Tibial artery (tissue), 4 donors: ENCODE measurements around the gene CNR2.
A peak's percentile ranks its signal among the peaks of the same experiment; 100 is the strongest.
"Not testable (repeated sequence)": the region's sequence is repeated elsewhere in the genome, so short reads cannot be mapped to it uniquely, and the experiment has no call there.

Experiments used
- DNase-seq, 2 donors: peaks; one replicate each; pipeline ENCODE4 v3.0.0-alpha.2; 2019
- H3K27ac ChIP-seq, 2 donors: fragments of 200-600 bp; sonication (generic) in 1 of 2; 1 replicate in 1 of 2; 2 replicates in 1 of 2; pipeline ENCODE4 v1.5.1; 2018 to 2019; ENCODE audit warnings: mild to moderate bottlenecking in 1 of 2
- H3K27me3 ChIP-seq, 2 donors: fragments of 200-600 bp; sonication (generic) in 1 of 2; one replicate each; pipeline versions ENCODE4 v1.5.1 to v1.6.0; 2016 to 2019
- H3K36me3 ChIP-seq, 3 donors: fragments of 200-600 bp; sonication (generic) in 2 of 3; one replicate each; pipeline ENCODE4 v1.5.1; 2016 to 2019; ENCODE audit warnings: mild to moderate bottlenecking in 2 of 3
- H3K4me1 ChIP-seq, 4 donors: fragments of 200-600 bp; sonication (generic) in 2 of 4; 1 replicate in 3 of 4; 2 replicates in 1 of 4; pipeline ENCODE4 v1.5.1; 2016 to 2019
- H3K4me3 ChIP-seq, 2 donors: fragments of 200-600 bp; sonication (generic) in 1 of 2; 1 replicate in 1 of 2; 2 replicates in 1 of 2; pipeline ENCODE4 v1.5.1; 2018 to 2019; ENCODE audit warnings: mild to moderate bottlenecking in 2 of 2
- H3K9me3 ChIP-seq, 3 donors: fragments of 200-600 bp; sonication (generic) in 1 of 3; one replicate each; pipeline ENCODE4 v1.5.1; 2016 to 2019
- intact Hi-C: fragments of 100-400 bp; cut with DNase I; formaldehyde crosslinking; loops from one replicate; pipeline ENCODE4 v1.15.0; 2023; ENCODE audit warnings: low total_unique reads
- TF ChIP-seq, protein P1 (sequence below), 2 experiments: fragments of 200-600 bp in 1 of 2; fragments of 450-650 bp in 1 of 2; IDR thresholded peaks; one replicate each; pipeline ENCODE4 v1.5.1; 2017 to 2019; ENCODE audit warnings: antibody characterized with exemption in 2 of 2, mild to moderate bottlenecking in 1 of 2, moderate library complexity in 1 of 2

The CNR2 gene

DNA sequence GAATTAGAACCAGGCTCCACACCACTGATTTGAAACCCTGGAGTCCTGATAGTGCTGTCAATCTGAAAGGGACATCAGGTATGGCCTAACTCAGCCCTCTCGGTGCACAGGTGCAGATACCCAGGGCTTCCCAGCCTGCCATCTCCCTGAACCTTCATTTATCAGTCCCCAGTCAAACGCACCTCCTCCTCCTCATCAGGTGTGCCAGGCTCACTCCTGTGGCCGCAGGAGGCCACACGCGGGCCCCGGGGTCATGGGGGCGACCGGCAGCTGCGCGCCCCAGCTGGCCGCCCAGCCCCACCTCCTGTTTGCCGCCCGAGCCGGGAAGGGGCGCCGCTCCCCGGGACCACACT, 45.6 kb downstream of the CNR2 start:
- no peaks in the 10 kb centered on the region for H3K27me3 ChIP-seq
- TF ChIP-seq, protein P1, sequence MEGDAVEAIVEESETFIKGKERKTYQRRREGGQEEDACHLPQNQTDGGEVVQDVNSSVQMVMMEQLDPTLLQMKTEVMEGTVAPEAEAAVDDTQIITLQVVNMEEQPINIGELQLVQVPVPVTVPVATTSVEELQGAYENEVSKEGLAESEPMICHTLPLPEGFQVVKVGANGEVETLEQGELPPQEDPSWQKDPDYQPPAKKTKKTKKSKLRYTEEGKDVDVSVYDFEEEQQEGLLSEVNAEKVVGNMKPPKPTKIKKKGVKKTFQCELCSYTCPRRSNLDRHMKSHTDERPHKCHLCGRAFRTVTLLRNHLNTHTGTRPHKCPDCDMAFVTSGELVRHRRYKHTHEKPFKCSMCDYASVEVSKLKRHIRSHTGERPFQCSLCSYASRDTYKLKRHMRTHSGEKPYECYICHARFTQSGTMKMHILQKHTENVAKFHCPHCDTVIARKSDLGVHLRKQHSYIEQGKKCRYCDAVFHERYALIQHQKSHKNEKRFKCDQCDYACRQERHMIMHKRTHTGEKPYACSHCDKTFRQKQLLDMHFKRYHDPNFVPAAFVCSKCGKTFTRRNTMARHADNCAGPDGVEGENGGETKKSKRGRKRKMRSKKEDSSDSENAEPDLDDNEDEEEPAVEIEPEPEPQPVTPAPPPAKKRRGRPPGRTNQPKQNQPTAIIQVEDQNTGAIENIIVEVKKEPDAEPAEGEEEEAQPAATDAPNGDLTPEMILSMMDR (IDR thresholded peaks at IDR 0.05): no peak
- no peak for DNase-seq
- peaks cover 5 to 27% (median 14%) of the 10 kb centered on the region in 3 donors for H3K36me3 ChIP-seq
- intact Hi-C loops: loop anchor here (10.0 kb wide), 1 partner anchor 47 kb away; the partner anchor contains the start of gene CNR2
- H3K4me1 ChIP-seq: peaks cover 6 to 16% (median 10%) of the 10 kb centered on the region in 4 donors
- H3K4me3 ChIP-seq: peak overlapping the region; percentile 73 to 82
- no peaks in the 10 kb centered on the region for H3K9me3 ChIP-seq
- peak overlapping the region; percentile 71 to 77 for H3K27ac ChIP-seq

- H3K27me3 ChIP-seq: no peaks in the 10 kb centered on the region
- intact Hi-C loops: loop anchor here (10.0 kb wide), 1 partner anchor 49 kb away; the partner anchor contains the start of gene CNR2
- no peak overlapping the region for H3K4me3 ChIP-seq
- TF ChIP-seq, protein P1 (IDR thresholded peaks at IDR 0.05): no peak
- H3K9me3 ChIP-seq: no peaks in the 10 kb centered on the region
- peaks cover 18 to 41% (median 25%) of the 10 kb centered on the region in 3 donors for H3K36me3 ChIP-seq
- H3K27ac ChIP-seq: no peak overlapping the region
- DNase-seq: peak in 1 of 2 donors; percentile 58
- H3K4me1 ChIP-seq: peaks cover 6 to 16% (median 10%) of the 10 kb centered on the region in 4 donors
Observed at GRCh38 chr1:23865543-23865930, 47.6 kb downstream of the CNR2 start.

DNA sequence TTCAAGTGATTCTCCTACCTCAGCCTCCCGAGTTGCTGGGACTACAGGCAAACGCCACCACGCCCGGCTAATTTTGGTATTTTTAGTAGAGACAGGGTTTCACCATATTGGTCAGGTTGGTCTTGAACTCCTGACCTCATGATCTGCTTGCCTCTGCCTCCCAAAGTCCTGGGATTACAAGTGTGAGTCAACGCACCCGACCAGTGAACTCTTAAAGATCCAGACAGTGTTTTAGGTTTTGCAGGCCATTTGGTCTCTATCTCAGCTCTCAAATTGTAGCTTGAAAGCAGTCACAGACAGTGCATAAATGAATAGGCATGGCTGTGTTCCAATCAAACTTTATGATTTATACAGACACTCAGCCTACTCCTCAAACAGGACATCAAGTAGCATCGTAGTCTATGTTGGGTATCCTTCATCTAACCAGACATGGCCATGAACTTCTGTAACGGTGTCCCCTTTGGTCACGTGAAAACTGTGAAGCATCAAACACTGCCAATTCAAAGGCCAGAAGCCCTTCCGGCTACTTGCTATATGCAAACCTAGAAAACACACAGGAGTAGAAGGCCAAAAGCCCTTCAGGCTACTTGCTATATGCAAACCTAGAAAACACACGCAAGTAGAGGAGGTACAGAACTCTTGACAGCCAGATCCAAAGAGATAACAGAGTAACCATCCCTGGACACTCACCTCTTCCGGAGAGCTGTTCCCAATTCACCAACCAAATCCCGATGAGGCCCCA, 48.2 kb downstream of the CNR2 start:
- intact Hi-C loops: loop anchor here (10.0 kb wide), 1 partner anchor 50 kb away; the partner anchor contains the start of gene CNR2
- TF ChIP-seq, protein P1 (IDR thresholded peaks at IDR 0.05): no peak
- no peak overlapping the region for H3K27ac ChIP-seq
- H3K27me3 ChIP-seq: no peaks in the 10 kb centered on the region
- no peaks in the 10 kb centered on the region for H3K9me3 ChIP-seq
- H3K4me3 ChIP-seq: no peak overlapping the region
- H3K4me1 ChIP-seq: peaks cover 6 to 16% (median 10%) of the 10 kb centered on the region in 4 donors
- no peak for DNase-seq
- peaks cover 21 to 44% (median 25%) of the 10 kb centered on the region in 3 donors for H3K36me3 ChIP-seq

GRCh38 chr1:23862640-23863039, 50.5 kb downstream of the CNR2 start:
- Histone ChIP-seq H3K27me3 (no peaks in the 10 kb centered on the region), H3K36me3 (peaks cover 34 to 68% (median 45%) of the 10 kb centered on the region in 3 donors), H3K27ac (no peak overlapping the region), H3K4me1 (peaks cover 0 to 13% (median 7%) of the 10 kb centered on the region in 4 donors), H3K4me3 (no peak overlapping the region), H3K9me3 (no peaks in the 10 kb centered on the region)
- TF ChIP-seq, protein P1 (IDR thresholded peaks at IDR 0.05): no peak
- intact Hi-C loops: loop anchor here (10.0 kb wide), 1 partner anchor 52 kb away; the partner anchor contains the start of gene CNR2
- DNase-seq: no peak

DNA sequence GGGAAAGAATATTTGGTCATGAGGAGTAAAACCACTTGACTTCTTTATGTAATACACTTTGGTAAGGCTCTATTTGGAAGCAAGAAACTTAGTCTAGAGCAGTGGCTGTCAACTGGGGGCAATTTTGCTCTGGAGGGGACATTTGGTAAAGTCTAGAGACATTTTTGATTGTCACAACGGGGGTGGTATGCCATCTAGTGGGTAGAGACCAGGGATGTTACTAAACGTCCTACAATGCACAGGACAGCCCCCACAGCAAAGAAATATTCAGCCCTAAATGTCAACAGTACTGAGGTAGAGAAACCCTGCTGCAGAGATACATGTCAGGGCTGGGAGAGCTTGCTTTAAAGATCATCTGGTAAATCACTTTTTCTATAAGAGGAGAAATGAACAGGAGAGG, 58.6 kb downstream of the CNR2 start:
- no peak overlapping the region for H3K27ac ChIP-seq
- no peak overlapping the region for H3K4me3 ChIP-seq
- H3K4me1 ChIP-seq: no peaks in the 10 kb centered on the region
- TF ChIP-seq, protein P1 (IDR thresholded peaks at IDR 0.05): no peak
- no peaks in the 10 kb centered on the region for H3K9me3 ChIP-seq
- H3K36me3 ChIP-seq: peaks cover 17 to 51% (median 38%) of the 10 kb centered on the region in 3 donors
- intact Hi-C loops: no loop called here
- DNase-seq: no peak
- no peaks in the 10 kb centered on the region for H3K27me3 ChIP-seq

- H3K27ac ChIP-seq, intact Hi-C loops, H3K4me1 ChIP-seq, H3K27me3 ChIP-seq, H3K9me3 ChIP-seq, H3K4me3 ChIP-seq, DNase-seq: not testable (repeated sequence)
- peaks cover 12 to 48% (median 32%) of the 10 kb centered on the region in 3 donors for H3K36me3 ChIP-seq
Observed at GRCh38 chr1:23853124-23853523, 60.0 kb downstream of the CNR2 start.

DNA sequence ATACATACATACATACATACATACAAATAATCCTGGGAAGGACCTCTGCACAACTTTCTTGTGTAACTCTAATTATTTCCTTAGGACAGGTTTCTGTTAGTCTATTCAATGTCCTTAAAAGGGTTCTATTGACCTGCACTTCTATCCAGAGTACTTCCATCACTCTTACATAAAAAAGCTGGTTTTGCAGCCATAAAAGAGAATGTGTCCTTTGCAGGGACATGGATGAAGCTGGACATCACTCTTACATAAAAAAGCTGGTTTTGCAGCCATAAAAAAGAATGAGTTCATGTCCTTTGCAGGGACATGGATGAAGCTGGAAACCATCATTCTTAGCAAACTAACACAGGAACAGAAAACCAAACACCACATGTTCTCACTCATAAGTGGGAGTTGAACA, 61.8 kb downstream of the CNR2 start:
- H3K4me3 ChIP-seq, H3K4me1 ChIP-seq, H3K9me3 ChIP-seq, intact Hi-C loops, H3K27ac ChIP-seq, H3K27me3 ChIP-seq, DNase-seq: not testable (repeated sequence)
- H3K36me3 ChIP-seq: peaks cover 21 to 47% (median 33%) of the 10 kb centered on the region in 3 donors
